Activated T-helper 17 cell treated with anti-CD3 and anti-CD28 coated beads, Interleukin-2, amount 50 U/mL, for 72 hours (primary cell): ENCODE data around the gene PEX14. TPM values are rescaled to one million over a fixed set of nuclear protein-coding genes. Genes with fewer than 3 reads are reported as not detected.
"Not testable (repeated sequence)": the region's sequence is repeated elsewhere in the genome, so short reads cannot be mapped to it uniquely, and the experiment has no call there.

Source experiments
- ATAC-seq: fragments of 150-1000 bp; cut with Tn5 transposase; replicated peaks from 2 replicates; pipeline ENCODE4 v1.10.0; 2021; ENCODE audit warnings: mild to moderate bottlenecking, moderate library complexity
- H3K27ac Mint-ChIP-seq: one replicate; pipeline ENCODE4 v1.8.0; 2022; ENCODE audit warnings: mixed read lengths
- H3K27me3 Mint-ChIP-seq: one replicate; pipeline ENCODE4 v1.8.0; 2022; ENCODE audit warnings: mixed read lengths
- H3K36me3 Mint-ChIP-seq: one replicate; pipeline ENCODE4 v1.8.0; 2022; ENCODE audit warnings: low read depth, mild to moderate bottlenecking, mixed read lengths
- H3K4me1 Mint-ChIP-seq: one replicate; pipeline ENCODE4 v1.8.0; 2022; ENCODE audit warnings: mixed read lengths
- H3K4me3 Mint-ChIP-seq: one replicate; pipeline ENCODE4 v1.8.0; 2022; ENCODE audit warnings: mild to moderate bottlenecking, mixed read lengths
- H3K9me3 Mint-ChIP-seq: one replicate; pipeline ENCODE4 v1.8.0; 2022; ENCODE audit warnings: mixed read lengths
- total RNA-seq, 2 donors: library from RNA; stranded (reverse); gene quantifications; one replicate each; pipeline ENCODE4 v1.2.3, GENCODE V29; 2022

PEX14 gene
- total RNA-seq, 2 donors from 2014 or later: 18.4 to 21.7 TPM

- no peak overlapping the region for H3K4me3 Mint-ChIP-seq
- ATAC-seq: no peak
- no peak overlapping the region for H3K27ac Mint-ChIP-seq
- H3K27me3 Mint-ChIP-seq: no peaks in the 10 kb centered on the region
- H3K9me3 Mint-ChIP-seq: no peaks in the 10 kb centered on the region
- H3K4me1 Mint-ChIP-seq: no peaks in the 10 kb centered on the region
- H3K36me3 Mint-ChIP-seq: peaks cover 5% of the 10 kb centered on the region
These were observed 34.0 kb upstream of the PEX14 start for GRCh38 chr1:10440794-10441193.

- H3K4me3 Mint-ChIP-seq: no peak overlapping the region
- no peaks in the 10 kb centered on the region for H3K9me3 Mint-ChIP-seq
- peaks cover 5% of the 10 kb centered on the region for H3K36me3 Mint-ChIP-seq
- no peak overlapping the region for H3K27ac Mint-ChIP-seq
- no peaks in the 10 kb centered on the region for H3K27me3 Mint-ChIP-seq
- no peak for ATAC-seq
- no peaks in the 10 kb centered on the region for H3K4me1 Mint-ChIP-seq
These were observed 30.5 kb upstream of the PEX14 start for GRCh38 chr1:10444248-10444647.

- Mint-ChIP-seq H3K27me3 (no peaks in the 10 kb centered on the region), H3K36me3 (peaks cover 5% of the 10 kb centered on the region), H3K4me1 (no peaks in the 10 kb centered on the region), H3K9me3 (no peaks in the 10 kb centered on the region), H3K4me3 (no peak overlapping the region), H3K27ac (no peak overlapping the region)
- peak; percentile 72 for ATAC-seq
These were observed 29.9 kb upstream of the PEX14 start for GRCh38 chr1:10444795-10445397.

GRCh38 chr1:10446790-10447422 is 27.8 kb upstream of the PEX14 start:
- Mint-ChIP-seq H3K36me3 (no peaks in the 10 kb centered on the region), H3K27me3 (no peaks in the 10 kb centered on the region), H3K4me3 (no peak overlapping the region), H3K27ac (no peak overlapping the region), H3K4me1 (no peaks in the 10 kb centered on the region), H3K9me3 (no peaks in the 10 kb centered on the region)
- no peak for ATAC-seq

GRCh38 chr1:10449751-10450150 is 25.0 kb upstream of the PEX14 start, which contains the start of gene CORT:
Gene CORT, plus strand, starts transcription at chr1:10450031. Its CDS starts 193 bp downstream, at chr1:10450224.
- no peak for ATAC-seq
- no peak within 1 kb of the TSS for H3K4me3 Mint-ChIP-seq

GRCh38 chr1:10450156-10450814 is 24.5 kb upstream of the PEX14 start:
- no peak for ATAC-seq
- no peaks in the 10 kb centered on the region for H3K36me3 Mint-ChIP-seq
- H3K4me1 Mint-ChIP-seq: no peaks in the 10 kb centered on the region
- H3K4me3 Mint-ChIP-seq: no peak overlapping the region
- no peak overlapping the region for H3K27ac Mint-ChIP-seq
- no peaks in the 10 kb centered on the region for H3K27me3 Mint-ChIP-seq
- no peaks in the 10 kb centered on the region for H3K9me3 Mint-ChIP-seq

More at GRCh38 chr1:10449751-10450150, 25.0 kb upstream of the PEX14 start, which contains the start of gene CORT:
- no peaks in the 10 kb centered on the region for H3K36me3 Mint-ChIP-seq
- no peaks in the 10 kb centered on the region for H3K4me1 Mint-ChIP-seq
- H3K27ac Mint-ChIP-seq: no peak within 1 kb of the TSS
- H3K27me3 Mint-ChIP-seq: no peaks in the 10 kb centered on the region
- H3K9me3 Mint-ChIP-seq: no peaks in the 10 kb centered on the region

- H3K27me3 Mint-ChIP-seq: no peaks in the 10 kb centered on the region
- no peak overlapping the region for H3K27ac Mint-ChIP-seq
- H3K4me3 Mint-ChIP-seq: no peak overlapping the region
- H3K4me1 Mint-ChIP-seq: no peaks in the 10 kb centered on the region
- peaks cover 1% of the 10 kb centered on the region for H3K36me3 Mint-ChIP-seq
- no peaks in the 10 kb centered on the region for H3K9me3 Mint-ChIP-seq
- no peak for ATAC-seq
These were observed 23.9 kb upstream of the PEX14 start for GRCh38 chr1:10450836-10451235.

- Mint-ChIP-seq H3K4me3 (no peak overlapping the region), H3K36me3 (peaks cover 6% of the 10 kb centered on the region), H3K27ac (no peak overlapping the region), H3K9me3 (no peaks in the 10 kb centered on the region), H3K27me3 (no peaks in the 10 kb centered on the region), H3K4me1 (no peaks in the 10 kb centered on the region)
- ATAC-seq: no peak
These were observed 23.5 kb upstream of the PEX14 start for GRCh38 chr1:10451287-10451686.

- Mint-ChIP-seq H3K4me3 (no peak overlapping the region), H3K36me3 (peaks cover 38% of the 10 kb centered on the region), H3K27me3 (no peaks in the 10 kb centered on the region), H3K27ac (no peak overlapping the region), H3K9me3 (no peaks in the 10 kb centered on the region), H3K4me1 (no peaks in the 10 kb centered on the region)
- ATAC-seq: no peak
These were observed 18.7 kb upstream of the PEX14 start for GRCh38 chr1:10456048-10456447.

- peaks cover 44% of the 10 kb centered on the region for H3K36me3 Mint-ChIP-seq
- H3K4me1 Mint-ChIP-seq: no peaks in the 10 kb centered on the region
- H3K4me3 Mint-ChIP-seq: no peak overlapping the region
- no peak overlapping the region for H3K27ac Mint-ChIP-seq
- no peaks in the 10 kb centered on the region for H3K27me3 Mint-ChIP-seq
- H3K9me3 Mint-ChIP-seq: no peaks in the 10 kb centered on the region
- ATAC-seq: no peak
These were observed 18.1 kb upstream of the PEX14 start for GRCh38 chr1:10456661-10457060.

- H3K36me3 Mint-ChIP-seq: peaks cover 52% of the 10 kb centered on the region
- H3K27me3 Mint-ChIP-seq, H3K27ac Mint-ChIP-seq, H3K9me3 Mint-ChIP-seq, ATAC-seq, H3K4me1 Mint-ChIP-seq, H3K4me3 Mint-ChIP-seq: not testable (repeated sequence)
These were observed 17.3 kb upstream of the PEX14 start for GRCh38 chr1:10457462-10457861.

GRCh38 chr1:10457875-10458274 is 16.9 kb upstream of the PEX14 start:
- H3K27ac Mint-ChIP-seq: no peak overlapping the region

GRCh38 chr1:10459184-10459583 is 15.6 kb upstream of the PEX14 start:
- H3K36me3 Mint-ChIP-seq: peaks cover 69% of the 10 kb centered on the region
- no peaks in the 10 kb centered on the region for H3K4me1 Mint-ChIP-seq
- no peaks in the 10 kb centered on the region for H3K9me3 Mint-ChIP-seq
- H3K4me3 Mint-ChIP-seq: no peak overlapping the region
- no peak for ATAC-seq
- H3K27ac Mint-ChIP-seq: no peak overlapping the region
- no peaks in the 10 kb centered on the region for H3K27me3 Mint-ChIP-seq

More at GRCh38 chr1:10457875-10458274, 16.9 kb upstream of the PEX14 start:
- Mint-ChIP-seq H3K27me3 (no peaks in the 10 kb centered on the region), H3K4me1 (no peaks in the 10 kb centered on the region), H3K4me3 (no peak overlapping the region), H3K36me3 (peaks cover 56% of the 10 kb centered on the region), H3K9me3 (no peaks in the 10 kb centered on the region)
- no peak for ATAC-seq

- H3K27me3 Mint-ChIP-seq: no peaks in the 10 kb centered on the region
- no peak overlapping the region for H3K27ac Mint-ChIP-seq
- no peak overlapping the region for H3K4me3 Mint-ChIP-seq
- no peak for ATAC-seq
- H3K36me3 Mint-ChIP-seq: peaks cover 81% of the 10 kb centered on the region
- peaks cover 5% of the 10 kb centered on the region for H3K4me1 Mint-ChIP-seq
- no peaks in the 10 kb centered on the region for H3K9me3 Mint-ChIP-seq
These were observed 7.7 kb upstream of the PEX14 start for GRCh38 chr1:10467078-10467477.

- H3K4me1 Mint-ChIP-seq: peaks cover 10% of the 10 kb centered on the region
- H3K4me3 Mint-ChIP-seq: no peak overlapping the region
- peaks cover 52% of the 10 kb centered on the region for H3K36me3 Mint-ChIP-seq
- H3K27me3 Mint-ChIP-seq: no peaks in the 10 kb centered on the region
- no peaks in the 10 kb centered on the region for H3K9me3 Mint-ChIP-seq
- no peak for ATAC-seq
- H3K27ac Mint-ChIP-seq: no peak overlapping the region
These were observed 4.7 kb upstream of the PEX14 start for GRCh38 chr1:10470043-10470442.
